ENCODE measurements around the gene CYBC1. TPM values are rescaled to one million over a fixed set of nuclear protein-coding genes. Genes with fewer than 3 reads are reported as not detected.

CYBC1 gene
- total and polyA plus RNA-seq, 2 of the 4 experiments (the other 2 are of a cell fraction): 75.1 to 76.7 TPM

- Histone ChIP-seq H3K27ac (ENCODE audit: insufficient read depth, low read length) (no peak overlapping the region), H3K9ac (ENCODE audit: low read depth, low read length) (no peak overlapping the region), H3K14ac (replicated peaks; ENCODE audit: low read depth, low read length) (no peak overlapping the region), H3K36me3 (ENCODE audit: control insufficient read depth, insufficient read depth, low read length) (peaks cover 40% of the 10 kb centered on the region), H3K79me1 (ENCODE audit: low read depth in 1 of 2, low read length in 2 of 2) (peaks cover 4 to 20% of the 10 kb centered on the region in 2 experiments), H3K4me1 (ENCODE audit: control insufficient read depth, insufficient read depth, low read length) (no peaks in the 10 kb centered on the region; the same call in 1 of the 2 replicates), H4K20me1 (ENCODE audit: insufficient read depth, low read length) (peaks cover 18% of the 10 kb centered on the region), H4K91ac (ENCODE audit: insufficient read depth, low read depth, low read length) (no peak overlapping the region), H4K8ac (ENCODE audit: low read depth in 2 of 2, low read length in 2 of 2) (no peak overlapping the region), H2BK5ac (ENCODE audit: low read depth, low read length, poor library complexity, severe bottlenecking) (no peak overlapping the region), H3K56ac (ENCODE audit: extremely low read depth, insufficient read depth, low read length) (no peak overlapping the region), H2BK120ac (ENCODE audit: low read depth, low read length) (no peak overlapping the region), H2AK9ac (replicated peaks; ENCODE audit: low read depth, low read length, poor library complexity) (no peak overlapping the region), H3K4me2 (ENCODE audit: low read depth, low read length) (no peak overlapping the region), H2AK5ac (ENCODE audit: low read depth, low read length) (no peak overlapping the region), H3K9me1 (ENCODE audit: insufficient read depth, low read length) (peaks cover 1% of the 10 kb centered on the region; the same call in 1 of the 2 replicates), H3K9me3 (ENCODE audit: control insufficient read depth, insufficient read depth, low read length) (no peaks in the 10 kb centered on the region), H3K4ac (ENCODE audit: low read depth, low read length) (no peak overlapping the region), H3K23ac (ENCODE audit: low read depth, low read length) (no peak overlapping the region), H4K5ac (ENCODE audit: low read depth, low read length) (no peak overlapping the region), H3K4me3 (ENCODE audit: insufficient read depth, low read depth, low read length) (no peak overlapping the region), H2BK20ac (ENCODE audit: low read depth, low read length) (no peak overlapping the region), H3K18ac (ENCODE audit: low read depth, low read length) (no peak overlapping the region), H3K27me3 (ENCODE audit: control insufficient read depth, insufficient read depth, low read length) (no peaks in the 10 kb centered on the region), H2BK15ac (ENCODE audit: low read depth, low read length) (no peak overlapping the region), H2AFZ (replicated peaks; ENCODE audit: low read length, poor library complexity) (no peak overlapping the region)
- dilution Hi-C loops (cut with HindIII; ENCODE audit: low sequenced_read_pairs, unreplicated experiment) (no loop called here), in situ Hi-C loops (cut with MboI; ENCODE audit: low sequenced_read_pairs) (no loop called here), intact Hi-C loops (cut with micrococcal nuclease) (no loop called here)
- BruUV-seq (replicated peaks): TSS peak; percentile 79
- DNase-seq: no peak
- ChIA-PET POLR2A (ENCODE audit: unreplicated experiment) (no interaction called here), CTCF (no interaction called here)
- no peak for ATAC-seq (ENCODE audit: low read depth)
- WGBS, 2 experiments (ENCODE audit: extremely low coverage in 2 of 2, insufficient read length in 1 of 2): 91% methylated on average over 9 of the region's 28 CpGs; no CpG with 5 or more reads in 1 of the 2 experiments
- TF ChIP-seq MAZ (IDR thresholded peaks at IDR 0.05; ENCODE audit: borderline replicate concordance, low read depth, low read length): no peak
- no peak for TF ChIP-seq RAD21 (IDR thresholded peaks at IDR 0.05; ENCODE audit: low read length)
- TF ChIP-seq ELK1 (IDR thresholded peaks at IDR 0.05; ENCODE audit: borderline replicate concordance, low read depth, low read length): no peak
- no peak for TF ChIP-seq USF2 (IDR thresholded peaks at IDR 0.05; ENCODE audit: low read depth, low read length)
- TF ChIP-seq POLR2A (IDR thresholded peaks at IDR 0.05; ENCODE audit: low read depth, low read length): no peak
- TF ChIP-seq CEBPB (IDR thresholded peaks at IDR 0.05; ENCODE audit: low read depth, low read length): no peak
- no peak for TF ChIP-seq FOS (IDR thresholded peaks at IDR 0.05; ENCODE audit: low read depth, low read length)
- no peak for TF ChIP-seq MXI1 (IDR thresholded peaks at IDR 0.05; ENCODE audit: borderline replicate concordance, low read depth, low read length)
- TF ChIP-seq BHLHE40 (IDR thresholded peaks at IDR 0.05; ENCODE audit: low read depth, low read length): no peak
- no peak for TF ChIP-seq MAFK (IDR thresholded peaks at IDR 0.05; ENCODE audit: low read depth, low read length)
Measured at GRCh38 chr17:82442643-82443464, 7.7 kb downstream of the CYBC1 start.

All from IMR-90 (cell line).